Endothelial cell of umbilical vein (primary cell): ENCODE measurements around the gene ACSL4. TPM values are rescaled to one million over a fixed set of nuclear protein-coding genes. Genes with fewer than 3 reads are reported as not detected.

Experiments used
- BruUV-seq: library from RNA; stranded (reverse); fragments of 400-500 nt; replicated peaks from 2 replicates; lab custom pipeline; 2021; lab: Mats Ljungman, UMichigan
- CTCF ChIA-PET: fragments of 300-600, 350-600 bp; sonication (Branson Sonifier 250); formaldehyde crosslinking; loops from one replicate; lab custom pipeline; 2021; ENCODE audit warnings: antibody characterized with exemption, inconsistent platforms; lab: Charles Lee
- POLR2A ChIA-PET: fragments of 300-600, 350-600 bp; sonication (Branson Sonifier 250); formaldehyde crosslinking; loops from one replicate; lab custom pipeline; 2021; ENCODE audit warnings: antibody characterized with exemption, inconsistent platforms; lab: Charles Lee
- DNase-seq: peaks from one replicate; pipeline ENCODE4 v3.0.0-alpha.2; 2011; ENCODE audit warnings: low read depth, low spot score
- FAIRE-seq: peaks from 2 replicates; lab custom pipeline; 2011; peaks lifted over from hg19 to GRCh38; lab: Jason Lieb, UNC
- H2AFZ ChIP-seq: 2 replicates; pipeline ENCODE4 v1.6.0; 2012; ENCODE audit warnings: low read depth, low read length, control low read depth, inconsistent platforms
- H3K27ac ChIP-seq: 2 replicates; pipeline ENCODE4 v1.5.1; 2011; ENCODE audit warnings: low read depth, mild to moderate bottlenecking, control low read depth, low read length, moderate library complexity; ENCODE audit not compliant: insufficient read depth
- H3K27me3 ChIP-seq, 2 experiments: 2 replicates each; pipeline versions ENCODE4 v1.6.0 to v1.6.1; 2011; ENCODE audit warnings: low read length in 2 of 2, mixed read lengths in 1 of 2; ENCODE audit not compliant: control insufficient read depth in 2 of 2, insufficient read depth in 2 of 2
- H3K36me3 ChIP-seq, 2 experiments: 2 replicates in 1 of 2; 3 replicates in 1 of 2; pipeline ENCODE4 v1.5.1; 2011; ENCODE audit warnings: low read length in 2 of 2, mild to moderate bottlenecking in 1 of 2, moderate library complexity in 1 of 2; ENCODE audit not compliant: control insufficient read depth in 2 of 2, insufficient read depth in 2 of 2; ENCODE audit errors: extremely low read depth in 1 of 2
- H3K4me1 ChIP-seq: 3 replicates; pipeline ENCODE4 v1.5.1; 2011; ENCODE audit warnings: mild to moderate bottlenecking, low read length; ENCODE audit not compliant: control insufficient read depth, insufficient read depth; ENCODE audit errors: extremely low read depth
- H3K4me2 ChIP-seq: 2 replicates; pipeline ENCODE4 v1.6.1; 2011; ENCODE audit warnings: low read length, control low read depth, mixed read lengths; ENCODE audit not compliant: insufficient read depth
- H3K4me3 ChIP-seq, 3 experiments: fragments of 200-600 bp in 1 of 3; sonication (generic), shearing (Covaris generic) in 1 of 3; replicated peaks in 1 of 3; 2 replicates each; pipeline ENCODE4 v1.5.1; 2011 to 2016; ENCODE audit warnings: control low read depth in 3 of 3, low read length in 3 of 3, mild to moderate bottlenecking in 2 of 3, inconsistent platforms in 1 of 3, low read depth in 1 of 3, moderate library complexity in 1 of 3; ENCODE audit not compliant: insufficient read depth in 1 of 3
- H3K79me2 ChIP-seq: 2 replicates; pipeline ENCODE4 v1.6.0; 2012; ENCODE audit warnings: low read length, inconsistent platforms; ENCODE audit not compliant: control insufficient read depth, insufficient read depth
- H3K9ac ChIP-seq: replicated peaks from 2 replicates; pipeline ENCODE3; 2011; ENCODE audit warnings: low read length, control low read depth; ENCODE audit not compliant: insufficient read depth; ENCODE audit errors: extremely low read depth
- H3K9me1 ChIP-seq: replicated peaks from 3 replicates; pipeline ENCODE4 v1.6.0; 2011; ENCODE audit warnings: mild to moderate bottlenecking, low read length; ENCODE audit not compliant: control insufficient read depth, insufficient read depth; ENCODE audit errors: extremely low read depth
- H3K9me3 ChIP-seq: replicated peaks from 2 replicates; pipeline ENCODE4 v1.5.1; 2012; ENCODE audit warnings: low read length, inconsistent platforms; ENCODE audit not compliant: control insufficient read depth, insufficient read depth
- H4K20me1 ChIP-seq: replicated peaks from 2 replicates; pipeline ENCODE3; 2011; ENCODE audit warnings: mild to moderate bottlenecking, low read length; ENCODE audit not compliant: control insufficient read depth, insufficient read depth; ENCODE audit errors: extremely low read depth
- CTCF ChIP-seq, 2 donors: IDR thresholded peaks; 1 replicate in 1 of 2; 2 replicates in 1 of 2; pipeline ENCODE4 v1.5.1; 2011; ENCODE audit warnings: low read length in 2 of 2, mild to moderate bottlenecking in 2 of 2, moderate library complexity in 2 of 2, control low read depth in 1 of 2, inconsistent platforms in 1 of 2, low read depth in 1 of 2; ENCODE audit not compliant: insufficient read depth in 1 of 2; ENCODE audit errors: extremely low read depth in 1 of 2
- EZH2 ChIP-seq: IDR thresholded peaks from 2 replicates; pipeline ENCODE4 v1.6.1; 2012; ENCODE audit warnings: borderline replicate concordance, low read depth, mild to moderate bottlenecking, moderate library complexity, low read length, inconsistent platforms; ENCODE audit not compliant: severe bottlenecking
- FOS ChIP-seq: IDR thresholded peaks from 2 replicates; pipeline ENCODE4 v1.6.1; 2011; ENCODE audit warnings: mild to moderate bottlenecking, low read length, moderate library complexity, borderline replicate concordance; ENCODE audit not compliant: insufficient read depth
- GATA2 ChIP-seq: IDR thresholded peaks from 2 replicates; pipeline ENCODE4 v1.7.0; 2011; ENCODE audit warnings: low read depth, mild to moderate bottlenecking, moderate library complexity, mixed read lengths, low read length; ENCODE audit not compliant: insufficient read length, insufficient read depth
- JUN ChIP-seq: IDR thresholded peaks from 2 replicates; pipeline ENCODE4 v1.6.1; 2011; ENCODE audit warnings: borderline replicate concordance, low read depth; ENCODE audit not compliant: insufficient read length, insufficient read depth
- MAX ChIP-seq: IDR thresholded peaks from 2 replicates; pipeline ENCODE4 v1.6.1; 2011; ENCODE audit not compliant: insufficient read depth, insufficient read length
- MYC ChIP-seq: IDR thresholded peaks from one replicate; pipeline ENCODE4 v1.6.1; 2011; ENCODE audit warnings: mild to moderate bottlenecking, low read depth, low read length
- POLR2A ChIP-seq: IDR thresholded peaks from 2 replicates; pipeline ENCODE4 v1.6.1; 2012; ENCODE audit warnings: low read depth, mild to moderate bottlenecking, control low read depth, low read length
- POLR2AphosphoS5 ChIP-seq: IDR thresholded peaks from 2 replicates; pipeline ENCODE4 v1.6.1; 2012; ENCODE audit warnings: low read depth, mild to moderate bottlenecking, control low read depth, low read length, moderate library complexity; ENCODE audit not compliant: insufficient read depth
- dilution Hi-C: fragments of 300-500 bp; cut with MboI; formaldehyde crosslinking; loops from one replicate; pipeline ENCODE4 v1.15.0; 2019; ENCODE audit warnings: low sequenced_read_pairs; ENCODE audit not compliant: extremely low pct_ligation_motif_present
- intact Hi-C: fragments of 100-400 bp; cut with micrococcal nuclease; formaldehyde crosslinking; loops from one replicate; pipeline ENCODE4 v1.10.0; 2022
- polyA plus RNA-seq, 4 experiments: library from polyadenylated mRNA; depleted of rRNA in 3 of 4; stranded (reverse) in 3 of 4; unstranded in 1 of 4; fragments of >200 nt; gene quantifications; 2 replicates each; pipeline versions ENCODE4 v1.2.1 to v1.2.3, GENCODE V29; 2011 to 2012; ENCODE audit warnings: missing spikeins in 1 of 4
- total RNA-seq: library from RNA; stranded (reverse); gene quantifications from 2 replicates; pipeline ENCODE4 v1.2.3, GENCODE V29; 2021

ACSL4 gene
- total and polyA plus RNA-seq, 2 donors (not counting 3 experiments of a cell fraction or from before 2014, with no cell fraction given) = 20.7 to 85.5 TPM

- CTCF ChIA-PET = interaction anchor here (1.2 to 9.7 kb wide), 3 partner anchors 147 to 182 kb away, joined by 5 to 241 read pairs (median 101); no protein-coding TSS in a partner anchor
Measured at GRCh38 chrX:109710181-109710580, 22.9 kb downstream of the ACSL4 start.

More at GRCh38 chrX:109710181-109710580, 22.9 kb downstream of the ACSL4 start:
- no peak overlapping the region for H3K27ac ChIP-seq
- FAIRE-seq (no peak), DNase-seq (no peak)
- dilution Hi-C loops = no loop called here
- H3K9me3 ChIP-seq = no peaks in the 10 kb centered on the region
- POLR2A ChIA-PET = no interaction called here
- BruUV-seq = no TSS peak
- intact Hi-C loops = no loop called here
- TF ChIP-seq MYC (no peak), FOS (no peak), JUN (no peak), POLR2AphosphoS5 (no peak), POLR2A (no peak), MAX (no peak), EZH2 (no peak), CTCF (IDR thresholded peaks at IDR 0.05; ENCODE audit: extremely low read depth in 1 of 2, insufficient read depth in 1 of 2, low read depth in 1 of 2, low read length in 2 of 2) (no peak), GATA2 (no peak)
- H2AFZ ChIP-seq = no peak overlapping the region
- H3K9me1 ChIP-seq = no peaks in the 10 kb centered on the region
- H3K36me3 ChIP-seq = no peaks in the 10 kb centered on the region
- no peaks in the 10 kb centered on the region for H3K27me3 ChIP-seq
- no peak overlapping the region for H3K4me2 ChIP-seq
- H3K4me1 ChIP-seq = peaks cover 19% of the 10 kb centered on the region
- H3K79me2 ChIP-seq = peaks cover 90% of the 10 kb centered on the region
- H4K20me1 ChIP-seq = no peaks in the 10 kb centered on the region
- no peak overlapping the region for H3K4me3 ChIP-seq
- no peak overlapping the region for H3K9ac ChIP-seq
